Neural cell (in vitro differentiated cells): ENCODE data around the gene MORF4L2. TPM values are rescaled to one million over a fixed set of nuclear protein-coding genes. Genes with fewer than 3 reads are reported as not detected.

ENCODE experiments used
- H2AFZ ChIP-seq: fragments of 200-600, 300-800 bp; sonication (generic), shearing (Covaris generic); 2 replicates; pipeline ENCODE4 v1.6.0; 2014; ENCODE audit warnings: low read depth, mild to moderate bottlenecking, antibody characterized with exemption, low read length, moderate library complexity
- H3F3A ChIP-seq: fragments of 200-600 bp; shearing (Covaris generic); 2 replicates; pipeline ENCODE4 v1.6.1; 2016; ENCODE audit warnings: mild to moderate bottlenecking, moderate library complexity, mixed read lengths, antibody characterized with exemption, low read length; ENCODE audit not compliant: insufficient read depth, poor library complexity, severe bottlenecking
- H3K27ac ChIP-seq: fragments of 200-600, 300-800 bp; sonication (generic), shearing (Covaris generic); 2 replicates; pipeline ENCODE4 v1.5.1; 2014; ENCODE audit warnings: mild to moderate bottlenecking, low read length, moderate library complexity
- H3K27me3 ChIP-seq: fragments of 300-800, 200-600 bp; sonication (generic), shearing (Covaris generic); 2 replicates; pipeline ENCODE4 v1.6.0; 2014; ENCODE audit warnings: mild to moderate bottlenecking, low read depth, low read length, moderate library complexity; ENCODE audit not compliant: insufficient read depth
- H3K36me3 ChIP-seq: fragments of 300-800, 200-600 bp; sonication (generic), shearing (Covaris generic); 2 replicates; pipeline ENCODE4 v1.5.1; 2014; ENCODE audit warnings: mild to moderate bottlenecking, antibody characterized with exemption, low read length, moderate library complexity; ENCODE audit not compliant: insufficient read depth
- H3K4me2 ChIP-seq: fragments of 300-800, 200-600 bp; sonication (generic), shearing (Covaris generic); 2 replicates; pipeline ENCODE4 v1.6.0; 2014; ENCODE audit warnings: mild to moderate bottlenecking, low read length
- H3K4me3 ChIP-seq: fragments of 300-800, 200-600 bp; sonication (generic), shearing (Covaris generic); 2 replicates; pipeline ENCODE4 v1.5.1; 2014; ENCODE audit warnings: mild to moderate bottlenecking, low read length, moderate library complexity
- H3K79me2 ChIP-seq: fragments of 200-600 bp; shearing (Covaris generic); replicated peaks from 2 replicates; pipeline ENCODE4 v1.6.0; 2014; ENCODE audit warnings: mild to moderate bottlenecking, low read length, moderate library complexity; ENCODE audit not compliant: insufficient read depth
- H3K9ac ChIP-seq: fragments of 300-800, 200-600 bp; sonication (generic), shearing (Covaris generic); 2 replicates; pipeline ENCODE4 v1.6.1; 2016; ENCODE audit warnings: mild to moderate bottlenecking, low read length, mixed read lengths
- H3K9me2 ChIP-seq: fragments of 200-600 bp; shearing (Covaris generic); 2 replicates; pipeline ENCODE4 v1.6.1; 2016; ENCODE audit warnings: mild to moderate bottlenecking, low read length, mixed read lengths; ENCODE audit not compliant: insufficient read depth
- H3K9me3 ChIP-seq: fragments of 200-600, 300-800 bp; sonication (generic), shearing (Covaris generic); 2 replicates; pipeline ENCODE4 v1.6.1; 2016; ENCODE audit warnings: mild to moderate bottlenecking, mixed run types, low read length, moderate library complexity, mixed read lengths
- H4K20me1 ChIP-seq: fragments of 200-600 bp; shearing (Covaris generic); 2 replicates; pipeline ENCODE4 v1.6.1; 2016; ENCODE audit warnings: mild to moderate bottlenecking, mixed run types; ENCODE audit not compliant: insufficient read depth
- CTCF ChIP-seq: fragments of 450-650 bp; IDR thresholded peaks from 2 replicates; pipeline ENCODE4 v1.5.1; 2014; ENCODE audit warnings: antibody characterized with exemption, mild to moderate bottlenecking, moderate library complexity; ENCODE audit not compliant: poor library complexity, severe bottlenecking
- EP300 ChIP-seq: fragments of 450-650 bp; conservative IDR thresholded peaks from 2 replicates; pipeline ENCODE4 v1.6.1; 2014; ENCODE audit warnings: antibody characterized with exemption, mild to moderate bottlenecking, moderate library complexity; ENCODE audit not compliant: poor library complexity, severe bottlenecking
- EZH2 ChIP-seq: fragments of 200-600, 300-800 bp; shearing (Covaris generic), sonication (generic); IDR thresholded peaks from 2 replicates; pipeline ENCODE4 v1.6.1; 2014; ENCODE audit warnings: antibody characterized with exemption, low read length, borderline replicate concordance, mild to moderate bottlenecking; ENCODE audit not compliant: insufficient read depth, poor library complexity, severe bottlenecking
- MXI1 ChIP-seq: fragments of 450-650 bp; conservative IDR thresholded peaks from 2 replicates; pipeline ENCODE4 v1.6.1; 2014; ENCODE audit warnings: antibody characterized with exemption, mild to moderate bottlenecking; ENCODE audit not compliant: poor library complexity, severe bottlenecking
- POLR2AphosphoS5 ChIP-seq: IDR thresholded peaks from 2 replicates; pipeline ENCODE4 v1.6.1; 2012
- RAD21 ChIP-seq: fragments of 450-650 bp; conservative IDR thresholded peaks from 2 replicates; pipeline ENCODE4 v1.6.1; 2014; ENCODE audit warnings: antibody characterized with exemption, mild to moderate bottlenecking, moderate library complexity
- REST ChIP-seq: IDR thresholded peaks from 2 replicates; pipeline ENCODE4 v1.6.1; 2012; ENCODE audit warnings: borderline replicate concordance
- SMC3 ChIP-seq: fragments of 450-650 bp; conservative IDR thresholded peaks from 2 replicates; pipeline ENCODE4 v1.6.1; 2014; ENCODE audit warnings: antibody characterized with exemption, mild to moderate bottlenecking, moderate library complexity; ENCODE audit not compliant: poor library complexity
- TAF1 ChIP-seq: IDR thresholded peaks from 2 replicates; pipeline ENCODE4 v1.6.1; 2012; ENCODE audit warnings: low read depth
- polyA plus RNA-seq: library from polyadenylated mRNA; depleted of rRNA; stranded (reverse); fragments of >200 nt; gene quantifications from 2 replicates; pipeline ENCODE4 v1.2.3, GENCODE V29; 2014

The MORF4L2 gene
- polyA plus RNA-seq, 1 donor from 2014 or later = 1,340 TPM

- H3K9me3 ChIP-seq = no peaks in the 10 kb centered on the region
- H4K20me1 ChIP-seq = no peaks in the 10 kb centered on the region
- TF ChIP-seq MXI1 = peak; percentile 52
- no peak for TF ChIP-seq TAF1
- TF ChIP-seq REST = peak; percentile 80
- no peak for TF ChIP-seq EP300
- peak; percentile 64 for TF ChIP-seq SMC3
- TF ChIP-seq EZH2 = no peak
- TF ChIP-seq RAD21 = peak; percentile 49
- TF ChIP-seq POLR2AphosphoS5 = peak; percentile 65
- peak; percentile 83 for TF ChIP-seq CTCF
- no peaks in the 10 kb centered on the region for H3K9me2 ChIP-seq
- peak overlapping the region; percentile 96 for H3K27ac ChIP-seq
- no peaks in the 10 kb centered on the region for H3K27me3 ChIP-seq
- H2AFZ ChIP-seq = peak overlapping the region; percentile 56
- no peaks in the 10 kb centered on the region for H3K36me3 ChIP-seq
- H3K4me2 ChIP-seq = peak overlapping the region; percentile 59
- peak overlapping the region; percentile 76 for H3K4me3 ChIP-seq
- no peaks in the 10 kb centered on the region for H3F3A ChIP-seq
- peak overlapping the region; percentile 92 for H3K9ac ChIP-seq
- H3K79me2 ChIP-seq = peaks cover 6% of the 10 kb centered on the region
Observed at GRCh38 chrX:103629318-103630170, 57.0 kb downstream of the MORF4L2 start.

- Histone ChIP-seq H3K79me2 (peaks cover 6% of the 10 kb centered on the region), H3K36me3 (no peaks in the 10 kb centered on the region), H3K9me3 (no peaks in the 10 kb centered on the region), H3K9me2 (no peaks in the 10 kb centered on the region), H3K4me3 (peak within 1 kb of the TSS; percentile 76), H3K27me3 (no peaks in the 10 kb centered on the region), H3F3A (no peaks in the 10 kb centered on the region), H4K20me1 (no peaks in the 10 kb centered on the region), H3K27ac (peak within 1 kb of the TSS; percentile 96), H2AFZ (peak within 1 kb of the TSS; percentile 56), H3K4me2 (peak within 1 kb of the TSS; percentile 76), H3K9ac (peak within 1 kb of the TSS; percentile 92)
- TF ChIP-seq RAD21 (peak; percentile 7), REST (no peak), POLR2AphosphoS5 (peak; percentile 77), TAF1 (peak; percentile 69), SMC3 (no peak)
Observed at GRCh38 chrX:103628386-103629317, 57.8 kb downstream of the MORF4L2 start, which contains the start of gene TCEAL1. TCEAL1 (plus strand) TSS chrX:103628975; CDS start chrX:103629917, 942 bp downstream.
